Keratinocyte (primary cell): ENCODE measurements around the gene KAT8. TPM values are rescaled to one million over a fixed set of nuclear protein-coding genes. Genes with fewer than 3 reads are reported as not detected.

ENCODE experiments used
- DNase-seq: peaks from one replicate; pipeline ENCODE4 v3.0.0-alpha.2; 2011; ENCODE audit warnings: low read depth, missing footprints, low spot score
- FAIRE-seq: peaks from 2 replicates; lab custom pipeline; 2011; peaks lifted over from hg19 to GRCh38; lab: Jason Lieb, UNC
- H2AFZ ChIP-seq: 2 replicates; pipeline ENCODE4 v1.6.0; 2012; ENCODE audit warnings: low read length, control low read depth, inconsistent platforms; ENCODE audit not compliant: control insufficient read depth
- H3K27ac ChIP-seq: 2 replicates; pipeline ENCODE4 v1.5.1; 2011; ENCODE audit warnings: low read length; ENCODE audit not compliant: control insufficient read depth, insufficient read depth
- H3K27me3 ChIP-seq: 3 replicates; pipeline ENCODE4 v1.6.0; 2011; ENCODE audit warnings: low read length; ENCODE audit not compliant: control insufficient read depth, insufficient read depth; ENCODE audit errors: extremely low read depth
- H3K36me3 ChIP-seq, 2 experiments: 2 replicates in 1 of 2; 3 replicates in 1 of 2; pipeline ENCODE4 v1.5.1; 2011; ENCODE audit warnings: low read length in 2 of 2, mild to moderate bottlenecking in 1 of 2; ENCODE audit not compliant: control insufficient read depth in 2 of 2, insufficient read depth in 2 of 2; ENCODE audit errors: extremely low read depth in 1 of 2
- H3K4me1 ChIP-seq: 3 replicates; pipeline ENCODE4 v1.5.1; 2011; ENCODE audit warnings: low read length; ENCODE audit not compliant: control insufficient read depth, insufficient read depth; ENCODE audit errors: extremely low read depth
- H3K4me2 ChIP-seq: 3 replicates; pipeline ENCODE4 v1.6.0; 2011; ENCODE audit warnings: low read depth, low read length; ENCODE audit not compliant: control insufficient read depth, insufficient read depth; ENCODE audit errors: extremely low read depth
- H3K4me3 ChIP-seq, 3 experiments: fragments of 200-600 bp in 1 of 3; sonication (generic) in 1 of 3; 2 replicates in 2 of 3; 3 replicates in 1 of 3; pipeline ENCODE4 v1.5.1; 2011 to 2016; ENCODE audit warnings: low read length in 3 of 3, mild to moderate bottlenecking in 3 of 3, control low read depth in 2 of 3, inconsistent platforms in 1 of 3, low read depth in 1 of 3, mixed read lengths in 1 of 3, mixed run types in 1 of 3, moderate library complexity in 1 of 3; ENCODE audit not compliant: control insufficient read depth in 2 of 3, insufficient read depth in 2 of 3; ENCODE audit errors: extremely low read depth in 1 of 3
- H3K79me2 ChIP-seq: 2 replicates; pipeline ENCODE4 v1.6.0; 2012; ENCODE audit warnings: low read length; ENCODE audit not compliant: control insufficient read depth, insufficient read depth
- H3K9ac ChIP-seq: 3 replicates; pipeline ENCODE4 v1.6.0; 2011; ENCODE audit warnings: low read length; ENCODE audit not compliant: control insufficient read depth, insufficient read depth; ENCODE audit errors: extremely low read depth
- H3K9me1 ChIP-seq: 3 replicates; pipeline ENCODE4 v1.6.0; 2011; ENCODE audit warnings: low read length; ENCODE audit not compliant: control insufficient read depth, insufficient read depth; ENCODE audit errors: extremely low read depth
- H3K9me3 ChIP-seq: 2 replicates; pipeline ENCODE4 v1.5.1; 2012; ENCODE audit warnings: low read depth, low read length; ENCODE audit not compliant: control insufficient read depth
- H4K20me1 ChIP-seq: 3 replicates; pipeline ENCODE4 v1.6.0; 2011; ENCODE audit warnings: low read length; ENCODE audit not compliant: control insufficient read depth, insufficient read depth; ENCODE audit errors: extremely low read depth
- CTCF ChIP-seq, 3 experiments: IDR thresholded peaks in 1 of 3; conservative IDR thresholded peaks in 1 of 3; optimal IDR thresholded peaks in 1 of 3; 2 replicates in 2 of 3; 3 replicates in 1 of 3; pipeline versions ENCODE3 to v1.5.1; 2011; ENCODE audit warnings: low read length in 3 of 3, mild to moderate bottlenecking in 3 of 3, moderate library complexity in 2 of 3, control low read depth in 1 of 3, inconsistent platforms in 1 of 3; ENCODE audit not compliant: insufficient read depth in 2 of 3; ENCODE audit errors: extremely low read depth in 1 of 3
- EZH2 ChIP-seq: IDR thresholded peaks from one replicate; pipeline ENCODE4 v1.6.1; 2012; ENCODE audit warnings: inconsistent platforms, mild to moderate bottlenecking, low read length, moderate library complexity
- dilution Hi-C: fragments of 300-500 bp; cut with MboI; formaldehyde crosslinking; loops from one replicate; pipeline ENCODE4 v1.7.0; 2020; ENCODE audit warnings: low sequenced_read_pairs; ENCODE audit not compliant: extremely low pct_ligation_motif_present
- polyA plus RNA-seq, 5 experiments: library from polyadenylated mRNA; depleted of rRNA in 3 of 5; stranded (reverse) in 3 of 5; stranded (forward) in 1 of 5; unstranded in 1 of 5; fragments of >200 nt; gene quantifications; 1 replicate in 1 of 5; 2 replicates in 3 of 5; 3 replicates in 1 of 5; pipeline versions ENCODE4 v1.2.1 to v1.2.3, GENCODE V29; 2011 to 2012; ENCODE audit warnings: missing spikeins in 2 of 5, low read depth in 1 of 5, low replicate concordance in 1 of 5

The KAT8 gene
- polyA plus RNA-seq, 1 donor (not counting 4 experiments of a cell fraction or from before 2014, with no cell fraction given) = 26.4 TPM

- peak overlapping the region; percentile 41 for H3K4me2 ChIP-seq
- FAIRE-seq = no peak
- TF ChIP-seq CTCF (optimal IDR thresholded peaks at IDR 0.05 in 1 of 3, IDR thresholded peaks at IDR 0.05 in 1 of 3, conservative IDR thresholded peaks at IDR 0.05 in 1 of 3; ENCODE audit: extremely low read depth in 1 of 3, insufficient read depth in 2 of 3, low read length in 3 of 3) (peak; percentile 62 to 85 (median 84)), EZH2 (no peak)
- H3K4me3 ChIP-seq = no peak overlapping the region
- H3K9me3 ChIP-seq = no peaks in the 10 kb centered on the region
- no peak for DNase-seq
- H4K20me1 ChIP-seq = no peaks in the 10 kb centered on the region
- no peak overlapping the region for H3K27ac ChIP-seq
- peaks cover 5 to 11% of the 10 kb centered on the region in 2 experiments for H3K36me3 ChIP-seq
- H2AFZ ChIP-seq = peak overlapping the region; percentile 79
- H3K79me2 ChIP-seq = peaks cover 15% of the 10 kb centered on the region
- no peaks in the 10 kb centered on the region for H3K27me3 ChIP-seq
- no peaks in the 10 kb centered on the region for H3K9me1 ChIP-seq
- dilution Hi-C loops = no loop called here
- H3K4me1 ChIP-seq = peaks cover 5% of the 10 kb centered on the region
- H3K9ac ChIP-seq = no peak overlapping the region
Measured at GRCh38 chr16:31105677-31106213, 11.7 kb upstream of the KAT8 start.

GRCh38 chr16:31106509-31107464 lies 10.7 kb upstream of the KAT8 start:
- no peaks in the 10 kb centered on the region for H3K9me3 ChIP-seq
- H3K36me3 ChIP-seq = peaks cover 14 to 19% of the 10 kb centered on the region in 2 experiments
- FAIRE-seq (no peak), DNase-seq (no peak)
- H3K4me3 ChIP-seq = no peak overlapping the region
- peaks cover 17% of the 10 kb centered on the region for H3K79me2 ChIP-seq
- H3K9me1 ChIP-seq = no peaks in the 10 kb centered on the region
- no peak overlapping the region for H3K27ac ChIP-seq
- no peak overlapping the region for H3K9ac ChIP-seq
- dilution Hi-C loops = no loop called here
- H3K4me2 ChIP-seq = no peak overlapping the region
- H3K27me3 ChIP-seq = no peaks in the 10 kb centered on the region
- H2AFZ ChIP-seq = no peak overlapping the region
- no peak for TF ChIP-seq EZH2
- no peak for TF ChIP-seq CTCF (optimal IDR thresholded peaks at IDR 0.05 in 1 of 3, IDR thresholded peaks at IDR 0.05 in 1 of 3, conservative IDR thresholded peaks at IDR 0.05 in 1 of 3; ENCODE audit: extremely low read depth in 1 of 3, insufficient read depth in 2 of 3, low read length in 3 of 3)
- H3K4me1 ChIP-seq = peaks cover 5% of the 10 kb centered on the region
- no peaks in the 10 kb centered on the region for H4K20me1 ChIP-seq
